HG02588 (cell line): ENCODE results near the gene FKBP3.
"Not testable (repeated sequence)": the region's sequence is repeated elsewhere in the genome, so short reads cannot be mapped to it uniquely, and the experiment has no call there.

Experiments
- ATAC-seq: cut with Tn5 transposase; IDR thresholded peaks from one replicate; pipeline ENCODE4 v1.9.1; 2021; ENCODE audit warnings: mild to moderate bottlenecking, moderate library complexity; ENCODE audit not compliant: unreplicated experiment

Gene FKBP3

DNA sequence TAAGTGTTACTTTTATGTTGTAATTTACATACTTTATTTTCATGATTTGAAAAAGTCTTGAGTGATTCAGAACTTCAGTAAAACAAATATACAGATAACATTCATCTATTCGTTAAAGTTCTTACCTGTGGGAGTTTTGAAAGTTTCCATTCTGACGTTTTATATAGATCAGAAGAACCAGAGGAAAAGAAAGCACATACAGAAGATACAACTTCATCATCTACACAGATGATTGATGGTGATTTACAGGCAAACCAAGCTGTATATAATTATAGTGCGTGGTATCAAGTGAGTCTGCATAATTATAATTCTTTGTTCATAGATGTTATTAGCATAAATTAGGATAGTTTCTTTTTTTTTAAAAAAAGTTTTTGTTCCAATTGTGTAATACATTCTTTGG is 20.0 kb downstream of the FKBP3 start:
- no peak for ATAC-seq

DNA sequence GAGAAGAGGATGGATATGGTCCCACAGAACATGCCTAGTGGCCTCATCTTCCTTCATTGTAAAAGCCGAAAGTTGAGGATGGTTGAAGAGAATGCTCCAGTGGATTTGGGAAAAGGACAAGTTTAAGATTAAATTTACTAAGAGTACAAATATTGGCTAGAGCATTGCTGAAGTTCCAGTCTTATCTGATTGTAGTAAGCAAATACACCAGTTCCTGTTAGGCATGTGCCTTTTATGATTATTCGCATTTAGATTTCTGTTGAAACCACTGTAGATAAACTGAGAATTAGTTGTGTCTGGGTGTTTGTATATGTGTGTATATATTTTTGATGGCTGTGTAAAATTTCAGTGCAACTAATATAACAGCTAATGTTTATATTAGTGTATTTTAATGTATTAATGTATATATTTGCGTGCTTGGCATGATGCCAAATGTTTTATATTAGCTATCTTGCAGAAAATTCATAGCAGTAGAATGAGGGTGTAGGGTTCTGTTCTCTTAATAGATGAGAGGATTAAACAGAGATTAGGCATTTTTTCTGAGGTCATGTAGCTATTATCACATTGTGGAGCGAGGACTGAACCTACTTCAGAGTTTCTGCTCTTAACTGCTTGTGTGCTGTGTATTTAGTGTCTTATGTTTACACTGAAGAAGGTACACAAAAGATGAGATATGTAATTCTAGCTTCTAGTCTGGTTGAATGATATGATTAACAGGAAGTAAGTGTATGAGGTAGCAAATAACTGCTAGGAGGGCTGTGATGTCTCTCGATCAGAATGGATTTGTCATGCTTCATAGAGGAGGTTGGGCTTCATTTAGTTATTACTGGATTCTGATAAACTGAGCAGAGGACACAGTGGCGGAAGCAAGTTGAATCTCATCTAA is 21.1 kb downstream of the FKBP3 start:
- ATAC-seq = no peak

DNA sequence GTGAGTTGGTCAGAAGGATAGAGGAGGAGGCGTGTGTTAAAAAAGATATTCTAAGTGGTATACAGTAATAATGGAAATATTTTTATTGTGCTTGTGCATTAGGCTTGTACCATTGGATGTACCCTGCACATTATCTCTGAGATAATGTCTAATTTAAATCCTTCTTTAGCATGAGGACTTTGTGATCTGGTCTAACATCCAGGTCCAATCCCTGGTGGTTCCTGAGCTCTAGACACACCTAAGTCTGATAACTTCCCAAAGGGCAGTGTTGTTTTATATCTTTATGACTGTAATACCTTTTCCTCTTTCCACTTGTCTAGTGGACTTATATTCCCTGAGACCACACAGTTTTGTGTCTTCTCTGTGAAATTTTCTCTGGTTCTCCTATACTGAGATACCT is 29.7 kb downstream of the FKBP3 start:
- ATAC-seq = no peak

DNA sequence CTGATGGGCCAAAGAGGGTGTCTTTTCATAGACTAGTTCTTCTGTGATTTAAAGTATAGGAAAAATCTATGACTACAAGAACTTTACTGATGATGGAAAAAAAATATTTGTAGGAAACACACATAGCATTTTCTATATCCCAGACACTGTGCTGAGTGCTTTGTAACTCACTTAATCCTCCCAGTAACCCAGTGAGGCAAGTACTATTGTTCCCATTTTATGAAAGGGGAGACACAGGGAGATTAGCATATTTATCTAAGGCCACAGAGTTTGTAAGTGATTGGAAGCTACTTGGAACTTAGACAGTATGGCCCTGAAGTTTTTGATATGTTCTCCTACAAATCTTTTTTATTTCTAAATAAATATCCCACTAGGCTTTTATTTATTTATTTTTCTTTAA is 30.5 kb downstream of the FKBP3 start:
- no peak for ATAC-seq

DNA sequence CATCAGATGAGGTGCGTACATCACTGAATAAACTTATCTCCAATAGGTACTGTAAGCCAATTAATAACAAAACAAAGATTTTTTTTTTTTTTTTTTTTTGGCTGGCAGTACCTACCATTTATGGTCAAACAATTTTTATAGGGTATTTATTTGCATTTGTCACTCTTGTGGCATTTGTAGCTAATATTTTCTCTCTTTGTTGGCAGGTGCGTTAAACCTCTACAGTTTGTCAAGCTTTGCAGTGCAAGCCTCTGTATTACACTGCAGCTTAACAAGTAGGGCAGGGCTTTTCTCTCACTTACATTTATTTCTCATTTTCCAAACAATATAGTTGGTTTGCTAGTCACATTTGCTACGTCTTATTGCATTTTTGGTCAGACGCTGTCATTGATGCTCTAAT is 38.1 kb downstream of the FKBP3 start:
- no peak for ATAC-seq

DNA sequence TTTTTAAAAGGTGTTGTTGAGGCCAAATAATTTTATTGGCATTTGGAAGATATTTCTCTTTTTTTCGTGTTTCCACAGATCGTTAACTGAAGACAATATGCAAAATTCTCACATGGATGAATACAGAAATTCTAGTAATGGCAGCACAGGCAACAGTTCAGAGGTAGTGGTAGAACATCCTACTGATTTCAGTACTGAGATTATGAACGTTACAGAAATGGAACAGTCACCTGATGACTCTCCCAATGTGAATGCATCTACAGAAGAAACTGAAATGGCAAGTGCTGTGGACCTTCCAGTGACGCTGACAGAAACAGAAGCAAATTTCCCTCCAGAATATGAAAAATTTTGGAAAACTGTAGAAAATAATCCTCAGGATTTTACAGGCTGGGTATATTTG is 39.1 kb downstream of the FKBP3 start:
- no peak for ATAC-seq

DNA sequence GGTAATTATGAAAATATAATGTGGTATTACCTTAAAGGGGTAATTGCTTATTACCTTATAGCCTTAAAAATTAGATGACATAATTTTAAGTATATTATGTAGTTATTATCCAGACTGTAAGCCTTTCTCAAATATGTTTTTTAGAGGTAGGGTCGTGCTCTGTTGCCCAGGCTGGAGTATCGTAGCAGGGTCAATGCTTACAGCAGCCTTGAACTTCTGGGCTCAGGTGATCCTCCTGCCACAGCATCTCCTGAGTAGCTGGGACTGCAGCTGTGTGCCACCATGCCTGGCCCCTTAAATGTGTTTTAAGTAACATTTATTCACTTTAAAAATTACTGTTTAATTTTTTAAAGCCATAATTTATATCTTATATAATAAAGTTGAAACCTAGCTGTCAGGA is 40.0 kb downstream of the FKBP3 start:
- no peak for ATAC-seq

DNA sequence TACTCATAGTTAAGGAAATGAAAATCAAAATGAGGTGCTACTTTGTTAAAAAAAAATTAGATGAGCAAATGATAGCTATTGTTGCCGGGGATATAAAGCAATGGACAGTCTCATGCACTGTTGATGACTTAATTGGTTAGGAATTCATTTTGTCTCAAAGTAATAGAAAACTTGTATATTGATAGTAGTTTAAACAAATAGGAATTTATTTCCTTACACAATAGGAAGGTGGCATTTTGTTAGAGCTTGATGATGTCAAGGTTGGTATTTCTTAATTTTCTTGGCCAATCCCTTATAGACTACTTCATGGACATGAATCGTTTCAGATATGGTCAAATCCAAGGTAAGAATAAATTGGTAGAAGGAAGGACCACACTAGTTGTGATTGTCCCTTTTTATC is 42.6 kb downstream of the FKBP3 start:
- ATAC-seq = no peak

DNA sequence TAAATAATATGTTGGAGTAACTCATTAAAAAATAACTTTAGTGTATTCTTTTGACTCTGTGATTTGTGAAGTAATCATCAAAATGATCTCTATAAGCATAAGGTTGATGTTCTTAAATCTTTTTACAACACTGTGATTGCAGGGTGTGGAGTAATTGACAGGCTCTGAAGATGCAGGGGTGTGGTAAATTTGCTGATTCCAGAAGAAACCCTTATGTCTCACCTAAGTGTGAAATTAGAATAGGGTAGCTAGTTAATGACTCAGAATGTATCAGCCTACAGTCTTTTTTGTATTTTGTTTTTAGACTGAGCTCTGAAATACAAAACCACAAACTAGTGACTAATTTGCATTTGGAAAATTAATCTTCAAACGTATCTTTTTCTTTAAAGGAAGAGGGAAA is 44.5 kb downstream of the FKBP3 start:
- ATAC-seq = peak; percentile 72

DNA sequence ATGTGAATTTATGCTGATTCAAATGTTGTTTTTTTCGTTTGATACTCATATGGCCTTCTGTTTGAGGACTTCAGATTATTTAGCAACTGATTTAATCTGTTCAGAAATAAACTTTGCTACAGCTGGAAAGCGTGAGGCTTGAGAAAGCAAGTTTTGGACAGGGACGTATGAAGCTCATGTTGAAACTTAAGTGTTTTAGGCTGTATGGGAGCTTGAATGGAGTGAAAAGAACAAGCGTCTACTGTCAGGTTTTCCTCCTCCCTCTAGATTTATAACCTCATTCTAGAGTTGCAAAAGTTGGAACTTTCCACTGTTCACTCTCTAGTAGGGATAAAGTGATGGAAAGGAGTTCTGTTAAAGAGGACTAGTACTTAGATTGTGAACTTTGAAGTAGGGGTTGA is 49.3 kb downstream of the FKBP3 start:
- ATAC-seq = no peak

DNA sequence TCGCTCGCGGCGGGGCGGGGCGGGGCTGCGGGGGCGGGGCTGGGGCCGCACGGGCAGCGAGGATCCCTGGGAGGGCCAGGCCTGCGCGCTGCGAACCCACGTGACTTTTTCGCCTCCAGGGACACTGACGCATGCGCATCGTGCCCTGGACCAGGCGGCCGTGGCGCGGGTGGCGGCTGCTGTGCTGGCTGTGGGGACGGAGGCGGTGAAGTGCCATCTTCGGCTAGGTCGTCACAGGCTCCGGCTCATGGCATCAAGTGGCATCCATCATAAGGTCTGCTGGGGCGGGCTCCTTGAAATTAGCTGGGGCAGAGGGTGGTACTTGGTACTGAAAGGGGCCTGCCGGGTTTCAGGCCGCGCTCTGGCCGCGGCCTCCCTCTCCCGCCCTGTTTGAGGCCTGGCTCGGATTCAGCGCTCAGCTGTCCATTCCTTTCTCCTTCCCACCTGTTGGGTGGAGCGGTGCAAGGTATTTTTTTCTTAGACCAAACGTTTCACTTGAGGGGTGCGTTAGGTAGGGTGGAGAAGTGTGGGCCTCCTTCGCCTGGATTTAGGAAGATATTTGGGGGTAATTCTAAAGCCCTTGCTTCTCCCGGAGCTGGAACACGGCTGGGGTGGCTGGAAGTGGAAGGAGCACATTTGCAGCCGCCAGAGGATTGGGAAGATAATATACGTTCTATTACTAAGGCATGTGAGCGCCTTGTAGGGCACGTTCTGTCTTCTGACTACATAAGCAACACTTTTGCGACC is 50.1 kb downstream of the FKBP3 start, which contains the start of gene PRPF39:
Gene PRPF39 (plus strand): TSS at position 141 of the 747 bp plus-strand sequence. CDS start 11,124 bp downstream, outside the sequence.
- ATAC-seq = peak; percentile 96

DNA sequence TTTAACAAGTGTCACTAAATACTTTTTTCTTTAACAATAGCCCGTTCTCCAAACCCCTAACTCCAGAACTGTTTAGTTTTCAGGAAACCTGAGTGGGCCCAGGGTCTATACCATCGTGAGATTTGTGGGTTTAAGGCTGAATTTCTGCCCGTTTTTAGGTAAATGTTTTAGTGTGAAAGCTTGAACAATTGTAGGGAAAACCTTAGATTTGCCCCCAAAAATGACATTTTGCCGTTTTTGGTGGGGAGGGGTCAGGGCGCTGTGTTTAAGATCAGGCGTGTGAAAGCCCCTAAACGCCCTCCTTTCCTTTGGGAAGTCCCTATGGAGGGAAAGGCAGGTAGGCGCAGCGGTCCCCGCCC is 50.7 kb downstream of the FKBP3 start:
- no peak for ATAC-seq

DNA sequence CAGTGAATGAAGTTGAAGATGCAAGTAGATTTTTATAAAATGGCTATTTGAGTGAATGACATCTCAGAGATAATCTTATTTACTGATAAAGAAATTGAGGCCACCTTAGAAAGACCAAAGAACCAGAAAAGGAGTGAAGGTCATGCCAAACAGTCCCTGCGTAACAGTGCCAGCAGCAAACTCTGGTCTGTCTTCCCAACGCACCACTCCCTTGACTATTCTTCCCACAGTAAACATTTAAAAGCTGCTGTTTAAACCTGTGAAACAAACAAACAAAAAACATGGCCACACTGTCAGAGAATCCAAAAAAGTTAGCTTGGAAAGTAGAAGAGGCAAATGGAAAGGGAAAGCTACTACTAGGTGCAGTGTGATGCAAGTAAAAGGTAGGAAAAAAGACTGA is 51.9 kb downstream of the FKBP3 start:
- ATAC-seq = no peak

DNA sequence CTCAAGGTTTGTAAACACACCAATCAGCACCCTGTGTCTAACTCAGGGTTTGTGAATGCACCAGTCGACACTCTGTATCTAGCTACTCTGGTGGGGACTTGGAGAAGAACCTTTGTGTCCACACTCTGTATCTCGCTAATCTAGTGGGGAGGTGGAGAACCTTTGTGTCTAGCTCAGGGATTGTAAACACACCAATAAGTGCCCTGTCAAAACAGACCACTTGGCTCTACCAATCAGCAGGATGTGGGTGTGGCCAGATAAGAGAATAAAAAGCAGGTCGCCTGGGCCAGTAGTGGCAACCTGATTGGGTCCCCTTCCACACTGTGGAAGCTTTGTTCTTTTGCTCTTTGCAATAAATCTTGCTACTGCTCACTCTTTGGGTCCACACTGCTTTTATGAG is 53.2 kb downstream of the FKBP3 start:
- ATAC-seq = not testable (repeated sequence)

DNA sequence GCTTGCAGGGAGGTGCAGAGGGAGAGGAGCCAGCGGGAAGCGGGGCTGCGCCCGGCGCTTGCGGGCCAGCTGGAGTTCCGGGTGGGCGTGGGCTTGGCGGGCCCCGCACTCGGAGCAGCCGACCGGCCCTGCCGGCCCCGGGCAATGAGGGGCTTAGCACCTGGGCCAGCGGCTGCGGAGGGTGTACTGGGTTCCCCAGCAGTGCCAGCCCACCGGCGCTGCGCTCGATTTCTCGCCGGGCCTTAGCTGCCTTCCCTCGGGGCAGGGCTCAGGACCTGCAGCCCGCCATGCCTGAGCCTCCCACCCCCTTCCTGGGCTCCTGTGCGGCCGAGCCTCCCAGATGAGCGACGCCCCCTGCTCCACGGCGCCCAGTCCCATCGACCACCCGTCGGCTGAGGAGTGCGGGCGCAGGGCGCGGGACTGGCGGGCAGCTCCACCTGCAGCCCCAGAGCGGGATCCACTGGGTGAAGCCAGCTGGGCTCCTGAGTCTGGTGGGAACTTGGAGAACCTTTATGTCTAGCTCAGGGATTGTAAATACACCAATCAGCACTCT is 53.8 kb downstream of the FKBP3 start:
- not testable (repeated sequence) for ATAC-seq

DNA sequence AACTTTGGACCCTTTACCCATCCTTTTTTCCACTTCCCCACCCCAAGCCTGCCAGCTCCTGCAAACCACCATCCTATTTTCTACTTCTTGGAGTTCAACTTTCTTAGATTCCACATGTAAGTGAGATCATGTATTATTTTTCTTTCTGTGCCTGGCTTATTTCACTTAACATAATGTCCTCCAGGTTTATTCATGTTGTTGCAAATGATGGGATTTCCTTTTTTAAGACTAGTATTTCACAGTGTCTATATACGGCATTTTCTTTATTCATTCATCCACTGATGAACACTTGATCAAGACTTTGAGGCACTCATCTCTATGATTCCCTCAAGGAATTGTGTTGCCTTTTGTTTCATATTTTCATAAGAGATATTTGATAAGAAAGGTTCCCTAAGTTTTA is 56.0 kb downstream of the FKBP3 start:
- ATAC-seq = no peak

DNA sequence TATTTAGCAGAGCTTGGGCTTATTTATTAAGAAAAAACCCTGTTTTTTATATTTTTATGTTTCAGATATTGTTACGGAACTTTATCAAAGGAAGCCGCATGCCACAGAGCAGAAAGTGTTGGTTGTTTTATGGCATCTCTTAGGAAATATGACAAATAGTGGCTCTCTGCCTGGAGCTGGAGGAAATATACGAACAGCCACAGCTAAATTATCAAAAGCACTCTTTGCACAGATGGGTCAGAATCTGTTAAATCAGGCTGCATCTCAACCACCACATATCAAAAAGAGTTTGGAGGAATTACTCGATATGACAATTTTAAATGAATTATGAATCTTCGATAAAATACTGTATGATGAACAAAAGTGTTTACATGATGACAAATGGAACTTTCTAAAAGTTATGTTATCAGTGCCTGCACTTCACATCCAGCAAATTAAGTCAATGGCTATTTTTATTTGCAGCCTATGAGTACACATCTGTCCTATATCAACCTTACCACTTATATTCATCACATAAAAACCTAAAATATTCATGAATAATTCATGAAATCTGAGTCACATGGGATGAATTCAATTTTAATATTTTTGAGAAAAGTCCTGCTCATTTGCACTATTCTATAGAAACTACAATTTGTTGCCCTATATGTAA is 60.9 kb downstream of the FKBP3 start:
- no peak for ATAC-seq

DNA sequence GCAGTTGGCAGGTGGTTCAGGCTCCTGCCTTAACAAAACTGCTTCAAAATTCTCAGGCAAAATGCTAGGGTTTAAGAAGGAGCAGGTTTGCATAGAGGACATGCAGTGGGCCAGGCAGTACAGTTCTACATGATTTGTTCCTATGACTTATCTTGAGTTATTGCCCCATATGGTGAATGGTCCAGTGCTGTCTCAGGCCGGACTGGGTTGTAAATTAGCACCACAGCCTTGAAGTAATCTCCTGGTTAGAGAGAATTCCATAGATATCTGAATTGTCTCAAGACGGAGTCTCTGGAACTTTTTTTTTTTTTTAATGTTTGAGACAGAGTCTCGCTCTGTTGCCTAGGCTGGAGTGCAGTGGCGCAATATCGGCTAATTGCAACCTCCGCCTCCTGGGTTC is 62.2 kb downstream of the FKBP3 start:
- no peak for ATAC-seq

DNA sequence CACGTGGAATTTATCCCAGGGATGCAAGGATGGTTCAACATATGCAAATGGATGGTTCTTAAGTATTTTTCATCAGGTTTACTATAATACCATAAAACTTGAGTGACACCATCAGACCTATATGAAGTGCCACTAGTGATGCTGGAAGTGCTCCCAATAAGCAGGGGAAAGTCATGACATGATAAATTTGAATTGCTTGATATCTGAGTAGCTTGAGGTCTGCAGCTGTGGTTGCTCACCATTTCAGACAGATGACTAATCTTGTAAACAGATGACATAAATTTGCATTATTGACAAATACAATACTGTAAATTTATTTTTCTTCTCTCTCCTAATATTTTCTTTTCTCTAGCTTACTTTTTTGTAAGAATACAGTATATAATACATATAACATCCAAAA is 64.1 kb downstream of the FKBP3 start:
- ATAC-seq = no peak

DNA sequence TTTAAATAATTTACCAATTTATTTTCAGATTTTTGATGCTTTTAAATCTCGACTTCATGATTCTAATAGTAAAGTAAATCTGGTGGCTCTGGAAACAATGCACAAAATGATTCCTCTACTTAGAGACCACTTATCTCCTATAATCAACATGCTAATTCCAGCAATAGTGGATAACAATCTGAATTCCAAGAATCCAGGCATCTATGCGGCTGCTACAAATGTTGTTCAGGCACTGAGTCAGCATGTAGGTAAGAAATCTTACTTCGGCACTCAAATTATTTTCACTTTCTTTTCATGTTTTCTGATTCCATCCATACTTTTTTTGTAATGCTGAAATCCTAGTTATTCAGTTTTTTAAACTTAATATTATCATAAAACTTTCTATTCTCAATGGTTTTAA is 65.9 kb downstream of the FKBP3 start:
- ATAC-seq = no peak

DNA sequence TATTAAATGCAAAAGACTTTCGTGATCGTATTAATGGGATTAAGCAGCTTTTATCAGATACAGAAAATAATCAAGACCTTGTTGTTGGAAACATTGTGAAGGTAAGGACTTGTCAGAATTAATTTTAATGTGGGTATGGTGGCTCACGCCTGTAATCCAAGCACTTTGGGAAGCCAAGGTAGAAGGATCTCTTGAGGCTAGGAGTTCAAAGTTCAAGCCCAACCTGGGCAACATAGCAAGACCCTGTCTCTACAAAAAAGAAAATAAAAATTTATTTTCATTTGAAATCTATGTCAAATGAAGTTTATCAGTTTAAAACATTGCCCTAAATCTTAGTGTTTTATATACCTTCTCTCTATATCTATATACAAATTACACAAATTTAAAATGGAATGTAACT is 67.6 kb downstream of the FKBP3 start:
- no peak for ATAC-seq
